Stimulated activated naive CD4-positive, alpha-beta T cell (primary cell): ENCODE results near the gene CFAP77.
A peak's percentile ranks its signal among the peaks of the same experiment; 100 is the strongest.
"Not testable (repeated sequence)": the region's sequence is repeated elsewhere in the genome, so short reads cannot be mapped to it uniquely, and the experiment has no call there.

Experiments used
- DNase-seq, 6 experiments: peaks; one replicate each; lab custom pipeline; 2025; lab: John Stamatoyannopoulos, UW

CFAP77 gene

GRCh38 chr9:132547976-132548730 is 138.1 kb downstream of the CFAP77 start:
- no peak for DNase-seq

DNA sequence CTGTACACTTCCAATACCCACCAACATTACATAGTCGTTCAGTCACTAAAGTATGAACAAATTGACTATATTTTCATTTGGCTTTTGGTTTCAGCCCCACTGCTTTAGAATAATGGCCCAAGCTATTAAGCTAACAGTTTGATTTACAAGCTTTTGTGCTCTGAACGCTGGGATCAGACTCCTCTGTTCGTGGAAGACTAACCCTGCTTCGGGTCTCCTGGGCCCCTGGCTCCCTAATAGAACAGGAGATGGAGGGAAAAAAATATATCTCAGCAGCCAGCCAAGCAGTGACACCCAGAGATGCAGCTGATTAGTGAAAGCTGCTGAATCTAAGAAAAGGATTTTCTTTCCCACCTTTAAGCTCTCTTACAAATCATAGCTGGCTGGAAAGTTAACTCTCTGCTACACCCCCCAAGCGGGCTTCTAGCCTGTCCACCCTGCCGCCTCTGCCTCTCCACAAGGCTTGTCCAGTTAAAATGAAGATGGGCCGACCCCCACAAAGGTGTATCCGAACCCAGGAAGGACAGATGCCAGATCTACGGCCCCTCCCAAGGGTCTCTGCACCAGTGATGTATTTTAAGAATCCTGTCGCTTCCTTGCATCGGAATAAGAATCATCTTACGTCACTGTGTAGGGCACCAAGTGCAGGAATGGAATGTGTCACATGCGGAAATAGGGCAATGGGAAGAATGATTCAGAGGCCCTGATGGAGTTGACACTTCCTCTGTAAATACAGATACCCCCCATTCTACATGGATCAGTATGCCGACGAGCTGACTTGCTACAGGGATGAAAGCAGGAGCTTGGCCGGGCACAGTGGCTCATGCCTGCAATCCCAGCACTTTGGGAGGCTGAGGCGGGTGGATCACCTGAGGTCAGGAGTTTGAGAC is 139.0 kb downstream of the CFAP77 start:
- no peak for DNase-seq

DNA sequence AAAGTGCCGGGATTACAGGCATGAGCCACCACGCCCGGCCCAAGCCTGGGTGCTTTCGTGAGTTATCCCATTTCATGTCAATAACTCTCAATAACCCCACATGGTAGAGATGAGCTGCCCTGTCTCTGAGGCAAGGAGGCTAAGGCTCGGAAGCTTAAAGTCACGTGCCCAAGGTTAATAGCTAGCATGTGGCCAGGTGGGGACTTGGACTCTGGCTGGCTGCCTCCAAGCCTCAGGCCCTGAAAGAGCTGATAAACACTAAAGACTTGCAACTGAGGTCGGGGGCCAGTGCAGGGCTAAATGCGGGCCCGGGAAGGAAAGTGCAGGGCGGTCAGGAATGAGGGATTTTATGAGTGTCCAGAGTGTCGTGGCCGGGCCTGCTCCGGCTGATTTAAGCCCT is 141.5 kb downstream of the CFAP77 start:
- no peak for DNase-seq

DNA sequence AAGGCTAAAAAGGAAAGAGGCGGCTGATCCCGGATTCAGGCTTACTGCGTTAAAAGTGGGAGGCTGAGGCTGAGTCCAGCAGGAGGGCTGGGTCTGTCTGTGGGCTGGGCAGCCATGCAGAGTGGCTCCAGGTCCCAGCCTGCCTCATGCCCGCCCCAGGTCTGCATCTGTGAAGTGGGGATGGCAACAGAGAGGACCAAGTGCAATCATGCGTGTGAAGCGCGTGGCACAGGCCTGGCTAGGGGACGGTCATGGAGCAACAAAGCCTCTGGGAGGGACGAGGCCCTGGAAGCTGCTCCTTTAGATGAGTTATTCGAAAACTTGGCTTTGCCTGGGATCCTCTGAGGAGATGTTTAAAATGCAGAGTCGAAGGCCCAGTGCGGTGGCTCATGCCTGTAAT is 142.0 kb downstream of the CFAP77 start:
- DNase-seq: no peak

DNA sequence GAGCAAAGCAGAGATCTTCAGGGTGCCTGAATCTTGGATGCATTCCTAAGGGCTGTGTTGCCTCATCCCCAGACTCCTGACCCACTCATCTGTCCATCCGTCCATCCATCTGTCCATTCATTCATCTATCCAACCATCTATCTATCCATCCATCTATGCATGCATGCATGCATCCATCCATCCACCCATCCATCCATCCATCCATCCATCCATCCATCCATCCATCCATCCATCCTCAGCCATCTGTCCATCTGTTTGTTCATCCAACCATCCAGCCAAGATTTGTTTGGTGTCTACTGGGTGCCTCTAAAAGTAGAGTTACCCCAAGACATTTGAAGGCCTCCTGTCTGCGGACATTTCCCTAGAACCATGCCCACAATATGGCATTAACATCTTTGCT is 144.7 kb downstream of the CFAP77 start:
- no peak for DNase-seq

GRCh38 chr9:132555528-132555927 is 145.5 kb downstream of the CFAP77 start:
- no peak for DNase-seq

GRCh38 chr9:132556235-132556634 is 146.2 kb downstream of the CFAP77 start:
- no peak for DNase-seq

DNA sequence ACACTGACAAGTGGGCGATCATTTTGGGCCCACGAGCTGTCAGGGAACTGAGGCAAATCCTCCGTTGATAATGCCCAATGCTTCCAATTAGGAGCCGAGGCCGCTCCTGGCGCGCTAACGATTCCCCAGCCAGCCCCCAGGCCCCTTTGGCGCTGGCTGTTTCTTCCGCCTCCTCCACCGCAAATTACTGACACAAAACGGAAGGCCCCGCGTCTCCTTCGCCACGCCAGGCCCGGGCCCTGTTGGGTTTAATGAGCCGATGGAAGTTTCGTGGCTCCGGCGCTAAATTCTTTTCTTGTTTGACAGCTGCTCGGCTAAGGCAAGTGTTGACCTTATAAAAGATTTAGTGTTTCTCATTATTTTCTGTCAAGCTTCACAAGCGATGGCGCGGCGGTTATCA is 146.7 kb downstream of the CFAP77 start:
- DNase-seq: no peak

- no peak for DNase-seq
Measured at GRCh38 chr9:132557159-132557558, 147.1 kb downstream of the CFAP77 start.

GRCh38 chr9:132559711-132560110 is 149.7 kb downstream of the CFAP77 start:
- DNase-seq: no peak

GRCh38 chr9:132560616-132561202 is 150.7 kb downstream of the CFAP77 start:
- no peak for DNase-seq

GRCh38 chr9:132562306-132562573 is 152.2 kb downstream of the CFAP77 start:
- DNase-seq: no peak

DNA sequence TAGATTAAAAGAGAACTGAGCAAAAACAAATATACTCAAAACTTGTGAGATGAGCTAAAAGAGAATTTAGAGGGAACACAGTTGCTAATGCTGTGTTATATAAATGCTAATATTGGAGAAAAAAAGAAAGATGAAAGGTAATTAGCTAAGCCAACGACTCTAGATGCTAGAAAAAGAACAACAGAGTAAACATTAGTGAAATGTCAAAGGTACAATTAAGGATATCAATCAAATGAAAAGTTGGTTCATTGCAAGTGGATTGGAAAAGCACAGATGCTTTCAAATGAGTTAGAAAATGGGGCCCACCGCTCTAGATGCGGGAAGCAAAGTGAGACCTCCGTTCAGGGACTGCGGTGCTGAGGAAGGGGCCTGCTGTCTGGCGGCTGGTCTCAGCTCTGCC is 154.5 kb downstream of the CFAP77 start:
- no peak for DNase-seq

GRCh38 chr9:132568787-132569186 is 158.8 kb downstream of the CFAP77 start:
- DNase-seq: not testable (repeated sequence)

DNA sequence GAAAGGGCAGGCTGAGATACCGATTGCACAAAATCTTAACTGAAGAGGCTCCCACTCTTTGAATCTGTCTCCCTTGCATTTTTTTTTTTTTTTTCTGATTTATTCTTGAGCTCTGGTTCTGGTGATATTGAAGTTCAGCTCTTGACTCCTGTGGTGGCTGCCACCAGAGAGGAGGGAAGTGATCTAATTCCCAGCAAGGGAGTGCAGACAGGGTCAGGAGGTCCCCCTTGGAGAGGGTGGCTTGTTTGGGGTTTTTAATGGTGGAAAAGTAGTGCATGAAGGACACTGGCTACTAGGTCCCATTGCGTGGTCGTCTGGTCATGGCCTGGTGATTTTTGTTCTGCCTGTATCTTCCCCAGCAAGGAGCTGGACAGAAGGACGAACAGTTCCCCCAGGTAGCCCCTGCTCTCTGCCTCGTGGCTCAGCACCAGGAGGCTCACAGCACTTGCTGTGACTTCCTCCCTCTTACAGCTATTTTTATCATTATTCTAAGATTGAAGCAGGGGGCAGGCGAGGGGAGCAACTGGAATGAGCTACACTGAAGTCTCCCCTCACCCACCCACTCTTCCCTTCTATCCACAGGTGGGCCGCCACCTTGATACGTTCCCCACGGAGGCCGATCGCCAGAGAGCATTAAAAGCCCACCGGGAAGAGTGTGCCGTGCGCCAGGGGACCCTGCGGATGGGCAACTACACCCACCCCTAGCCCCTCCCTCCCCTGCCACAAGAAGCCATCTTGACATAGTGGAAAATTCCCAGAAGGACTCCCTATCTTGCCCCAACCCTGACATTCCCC is 162.0 kb downstream of the CFAP77 start:
- DNase-seq: no peak

- DNase-seq: no peak
Measured at GRCh38 chr9:132572921-132573320, 162.9 kb downstream of the CFAP77 start.

DNA sequence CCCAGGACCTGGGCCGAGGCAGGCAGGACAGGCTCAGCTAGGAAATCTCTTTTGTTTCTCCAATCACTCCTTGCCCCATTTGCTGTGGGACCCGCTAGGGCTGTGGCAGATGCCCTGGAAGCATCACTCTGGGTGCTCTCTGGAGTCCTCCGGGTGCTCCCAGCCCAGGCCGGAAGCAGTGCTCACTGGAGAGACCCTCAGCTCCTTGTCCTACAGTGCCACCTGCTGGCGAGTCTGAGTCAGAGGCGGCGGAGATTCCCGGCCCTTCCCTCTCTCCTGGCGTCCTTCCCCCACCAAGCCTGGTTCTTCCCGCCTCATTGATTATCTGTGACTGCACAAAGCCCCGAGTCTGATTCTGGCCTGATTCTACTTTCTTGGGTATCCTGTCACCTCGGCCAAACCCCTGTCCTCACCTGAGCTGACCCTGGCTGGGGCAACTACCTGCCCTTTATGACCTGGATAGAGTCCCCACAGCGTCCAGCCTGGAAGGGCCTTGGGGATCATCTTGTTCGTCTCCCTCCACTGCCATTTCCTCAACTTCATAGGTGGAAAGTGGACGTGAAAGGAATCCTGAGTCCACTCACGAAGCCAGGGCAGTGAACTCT is 165.1 kb downstream of the CFAP77 start:
- DNase-seq: peak in 1 of 6 experiments; percentile 13

DNA sequence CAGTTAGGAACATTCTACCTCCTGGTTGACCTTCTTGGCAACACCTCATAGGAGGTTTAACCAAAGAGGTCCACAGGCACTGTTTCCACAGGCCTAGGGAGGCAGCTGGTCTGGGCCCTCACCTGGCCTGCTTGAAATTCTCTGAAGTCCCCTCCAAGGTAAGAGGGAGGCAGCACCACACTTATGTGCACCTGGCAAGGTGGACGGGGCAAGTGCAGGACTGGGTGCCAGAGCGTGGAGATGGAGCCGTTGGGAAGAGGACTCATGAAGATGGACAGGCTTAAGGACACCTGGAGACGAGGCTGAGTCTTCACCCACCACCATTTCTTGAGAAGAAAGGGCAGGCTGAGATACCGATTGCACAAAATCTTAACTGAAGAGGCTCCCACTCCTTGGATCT is 165.8 kb downstream of the CFAP77 start:
- no peak for DNase-seq

GRCh38 chr9:132577119-132577518 is 167.1 kb downstream of the CFAP77 start:
- no peak for DNase-seq

GRCh38 chr9:132578367-132578932 is 168.4 kb downstream of the CFAP77 start:
- DNase-seq: no peak

- no peak for DNase-seq
Measured at GRCh38 chr9:132579427-132579798, 169.4 kb downstream of the CFAP77 start.
